K562 (cell line): ENCODE measurements around the gene IRF9. TPM values are rescaled to one million over a fixed set of nuclear protein-coding genes. Genes with fewer than 3 reads are reported as not detected.

Experiments used
- HDAC1 ChIP-seq, 2 experiments: fragments of 450-650 bp; IDR thresholded peaks; 2 replicates each; pipeline ENCODE4 v1.6.1; 2016 to 2017; ENCODE audit warnings: inconsistent platforms in 1 of 2, mild to moderate bottlenecking in 1 of 2, moderate library complexity in 1 of 2
- MYNN ChIP-seq, 2 experiments: sonication (generic); formaldehyde crosslinking in 1 of 2; IDR thresholded peaks; 2 replicates each; pipeline versions ENCODE4 v1.5.0 to v1.6.1; 2016 to 2020; ENCODE audit warnings: antibody characterized with exemption in 1 of 2, missing genetic modification reagents in 1 of 2
- NCOA6 ChIP-seq: fragments of 450-650 bp; IDR thresholded peaks from 2 replicates; pipeline ENCODE4 v1.6.1; 2017; ENCODE audit warnings: mild to moderate bottlenecking
- PCBP2 ChIP-seq: fragments of 200-400 bp; formaldehyde crosslinking; IDR thresholded peaks from 2 replicates; pipeline ENCODE4 v1.6.1; 2018; ENCODE audit warnings: low read length, low read depth, mild to moderate bottlenecking, moderate library complexity; ENCODE audit not compliant: poor library complexity, severe bottlenecking
- TBL1XR1 ChIP-seq, 2 experiments: IDR thresholded peaks; 2 replicates each; pipeline ENCODE4 v1.6.1; 2012; ENCODE audit warnings: improper control_type of control experiment in 2 of 2, low read length in 2 of 2, mild to moderate bottlenecking in 1 of 2
- ZNF143 ChIP-seq: sonication (generic); formaldehyde crosslinking; IDR thresholded peaks from 2 replicates; pipeline ENCODE4 v1.9.0; 2022; ENCODE audit warnings: mild to moderate bottlenecking, missing genetic modification reagents
- polyA plus RNA-seq, 8 experiments: library from polyadenylated mRNA; depleted of rRNA in 4 of 8; stranded (reverse) in 5 of 8; unstranded in 3 of 8; fragments of >200 nt; fragmentation: Nextera tagmentation in 2 of 8; fragmentation: Illumina TruSeq in 1 of 8; extraction: Ambion mirVana in 2 of 8; extraction: Trizol in 1 of 8; gene quantifications; 2 replicates each; pipeline versions ENCODE4 v1.2.1 to v1.2.3, GENCODE V29; 2011 to 2014; ENCODE audit warnings: inconsistent platforms in 1 of 8, missing spikeins in 1 of 8
- total RNA-seq, 7 experiments: library from RNA; depleted of rRNA in 6 of 7; stranded (reverse); fragments of >200 nt in 6 of 7; fragmentation: Illumina TruSeq in 2 of 7; extraction: Trizol in 2 of 7; gene quantifications; 2 replicates each; pipeline versions ENCODE4 v1.2.1 to v1.2.3, GENCODE V29; 2011 to 2021; ENCODE audit warnings: low replicate concordance in 1 of 7
- TF ChIP-seq, protein P1 (sequence below): fragments of 250-450 bp; sonication (Bioruptor Pico); IDR thresholded peaks from 2 replicates; pipeline ENCODE4 v1.5.1; 2021; ENCODE audit warnings: mild to moderate bottlenecking

The IRF9 gene
- total and polyA plus RNA-seq, 9 of the 15 experiments (the other 6 are each of a cell fraction or from before 2014, with no cell fraction given), result 0.79 to 14.8 (median 6.1) TPM

GRCh38 chr14:24196071-24197055 is 35.3 kb downstream of the IRF9 start (continued):
- TF ChIP-seq, protein P1, sequence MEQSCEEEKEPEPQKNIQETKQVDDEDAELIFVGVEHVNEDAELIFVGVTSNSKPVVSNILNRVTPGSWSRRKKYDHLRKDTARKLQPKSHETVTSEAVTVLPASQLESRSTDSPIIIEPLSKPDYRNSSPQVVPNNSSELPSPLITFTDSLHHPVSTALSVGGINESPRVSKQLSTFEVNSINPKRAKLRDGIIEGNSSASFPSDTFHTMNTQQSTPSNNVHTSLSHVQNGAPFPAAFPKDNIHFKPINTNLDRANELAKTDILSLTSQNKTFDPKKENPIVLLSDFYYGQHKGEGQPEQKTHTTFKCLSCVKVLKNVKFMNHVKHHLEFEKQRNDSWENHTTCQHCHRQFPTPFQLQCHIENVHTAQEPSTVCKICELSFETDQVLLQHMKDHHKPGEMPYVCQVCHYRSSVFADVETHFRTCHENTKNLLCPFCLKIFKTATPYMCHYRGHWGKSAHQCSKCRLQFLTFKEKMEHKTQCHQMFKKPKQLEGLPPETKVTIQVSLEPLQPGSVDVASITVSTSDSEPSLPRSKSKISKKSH (CRISPR knock-in tag), result no peak
- TF ChIP-seq PCBP2, result no peak
- TF ChIP-seq MYNN (IDR thresholded peaks at IDR 0.05), result no peak
- TF ChIP-seq MYNN (CRISPR knock-in tag; IDR thresholded peaks at IDR 0.05), result no peak
- 0 out of 4 replicates have a peak, but pooled peaks of 1 of the 2 experiments have one; percentile 22 for TF ChIP-seq HDAC1 (IDR thresholded peaks at IDR 0.05)
- TF ChIP-seq TBL1XR1 (IDR thresholded peaks at IDR 0.05; ENCODE audit: low read length in 2 of 2), result no peak
- TF ChIP-seq NCOA6, result peak; percentile 74; the same call in 1 of the 2 replicates
- TF ChIP-seq ZNF143 (CRISPR knock-in tag), result no peak
